NCI-H1436 treated with DMSO at 0.1 percent for 48 hours (cell line): ENCODE results near the gene NEK6.

Experiments
- DNase-seq: peaks from one replicate; lab custom pipeline; 2025; lab: John Stamatoyannopoulos, UW

The NEK6 gene

DNA sequence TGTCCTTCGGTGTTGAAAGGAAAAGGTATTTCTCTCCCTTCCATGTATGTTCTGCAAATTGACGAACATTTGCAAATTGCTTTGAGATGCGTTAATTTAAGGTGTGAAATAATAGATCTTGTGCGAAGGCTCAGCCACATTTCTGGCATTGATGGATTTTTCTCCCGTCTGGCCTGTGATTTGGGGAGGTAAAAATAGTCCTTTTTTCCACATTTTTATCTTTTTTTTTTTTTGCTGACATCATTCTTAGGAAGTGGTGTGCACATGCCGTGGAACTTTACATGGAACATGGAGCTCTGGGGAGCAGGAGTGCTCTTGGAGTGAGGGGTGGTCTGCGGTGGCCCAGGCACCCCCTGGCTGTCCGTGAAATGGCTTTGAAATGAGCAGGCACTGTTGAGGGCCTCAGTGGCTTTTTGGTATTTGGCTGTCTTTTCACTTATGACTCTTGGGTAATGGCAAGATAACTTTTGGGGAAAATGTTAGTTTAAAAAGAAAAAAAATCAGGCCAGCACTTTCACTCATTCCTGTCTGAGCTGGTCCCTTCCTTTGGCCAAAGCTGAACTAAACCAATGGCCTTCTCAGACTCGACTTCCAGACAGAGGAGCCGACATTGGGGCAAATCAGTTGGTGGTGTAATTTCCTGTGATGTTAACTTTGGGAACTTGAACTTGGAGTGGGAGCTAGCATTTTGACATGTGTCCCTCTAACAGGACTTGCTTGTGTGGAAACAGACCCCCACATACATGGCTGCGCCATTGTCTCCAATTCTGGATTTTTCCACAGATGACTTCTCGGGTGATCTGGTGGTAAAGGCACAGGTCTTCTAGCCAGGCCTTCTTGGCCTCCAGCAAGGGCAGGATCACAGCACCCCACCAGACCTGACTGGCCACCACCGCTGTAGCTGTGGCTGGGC is 4.2 kb downstream of the NEK6 start:
- no peak for DNase-seq

DNA sequence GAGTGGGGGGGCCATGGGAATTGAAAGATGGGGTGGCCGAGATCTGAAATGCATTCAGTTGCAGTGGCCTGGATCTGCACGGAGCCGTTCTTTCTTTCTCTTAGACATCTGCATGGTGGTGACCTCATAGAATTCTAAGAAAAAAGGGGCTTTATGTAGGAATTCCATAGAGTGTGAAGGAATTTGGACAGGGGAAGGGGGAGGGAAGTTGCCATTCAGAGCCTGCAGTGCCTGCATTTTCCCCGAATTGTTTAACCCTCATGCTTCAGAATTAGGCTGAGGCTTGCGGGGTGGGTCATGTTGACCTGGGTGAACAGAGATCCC is 4.9 kb downstream of the NEK6 start:
- no peak for DNase-seq

GRCh38 chr9:124263213-124263612 is 5.5 kb downstream of the NEK6 start:
- DNase-seq: no peak

DNA sequence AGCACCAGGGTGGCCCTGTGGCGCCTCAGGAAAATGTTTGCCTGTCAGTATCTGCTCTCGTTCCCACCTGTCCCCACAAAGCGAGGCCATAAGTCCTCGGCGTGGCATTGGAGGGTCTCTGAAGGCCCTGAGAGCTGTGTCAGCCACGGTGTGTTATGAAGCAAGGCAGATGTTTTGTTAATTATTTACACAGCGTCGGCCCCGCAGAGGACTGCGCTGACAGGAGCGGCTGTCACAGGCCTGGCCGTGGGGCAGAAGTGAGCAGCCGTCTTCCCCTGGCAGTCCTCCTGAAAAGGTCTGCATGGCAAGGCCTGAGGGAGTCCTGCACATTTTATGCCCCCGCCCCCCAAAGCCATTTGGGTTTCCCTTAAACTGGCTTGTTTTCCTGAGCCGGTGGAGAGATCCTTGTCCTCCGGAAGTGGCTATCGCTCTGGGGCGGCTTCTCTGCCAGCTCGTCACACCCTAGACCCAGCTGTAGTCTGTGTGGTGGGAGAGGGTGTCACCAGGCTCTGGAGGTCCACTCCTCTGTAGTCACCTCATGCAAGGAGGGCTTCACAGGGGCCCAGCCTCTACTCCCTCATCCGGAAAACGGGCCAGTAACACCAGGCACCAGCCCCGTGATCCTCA is 6.2 kb downstream of the NEK6 start:
- DNase-seq: no peak

GRCh38 chr9:124264823-124265233 is 7.1 kb downstream of the NEK6 start:
- DNase-seq: no peak

GRCh38 chr9:124265551-124265950 is 7.8 kb downstream of the NEK6 start:
- no peak for DNase-seq

GRCh38 chr9:124266139-124266825 is 8.5 kb downstream of the NEK6 start:
- no peak for DNase-seq

GRCh38 chr9:124266826-124267201 is 9.1 kb downstream of the NEK6 start:
- DNase-seq: no peak

GRCh38 chr9:124267271-124267807 is 9.6 kb downstream of the NEK6 start:
- DNase-seq: no peak

DNA sequence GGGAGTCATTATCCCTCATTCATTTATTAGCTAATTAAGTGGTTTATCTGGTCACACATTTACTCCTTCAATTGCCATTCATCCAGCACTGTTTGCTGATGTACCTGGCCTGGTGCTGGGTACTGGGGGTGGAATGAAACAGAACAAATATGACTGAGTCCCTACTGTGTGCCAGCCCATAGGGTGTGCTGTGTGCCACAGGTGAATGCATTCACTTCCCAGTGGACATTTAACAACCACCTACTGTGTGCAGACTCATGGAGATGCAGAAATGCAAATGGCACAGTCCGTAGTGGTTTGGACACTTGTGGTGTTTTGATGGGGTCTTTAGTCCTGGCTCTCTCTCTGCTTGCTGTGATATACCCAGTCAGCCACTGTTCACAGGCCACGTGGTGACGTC is 10.5 kb downstream of the NEK6 start:
- DNase-seq: no peak

GRCh38 chr9:124268661-124269060 is 10.9 kb downstream of the NEK6 start:
- DNase-seq: no peak

GRCh38 chr9:124269556-124269955 is 11.8 kb downstream of the NEK6 start:
- DNase-seq: no peak

DNA sequence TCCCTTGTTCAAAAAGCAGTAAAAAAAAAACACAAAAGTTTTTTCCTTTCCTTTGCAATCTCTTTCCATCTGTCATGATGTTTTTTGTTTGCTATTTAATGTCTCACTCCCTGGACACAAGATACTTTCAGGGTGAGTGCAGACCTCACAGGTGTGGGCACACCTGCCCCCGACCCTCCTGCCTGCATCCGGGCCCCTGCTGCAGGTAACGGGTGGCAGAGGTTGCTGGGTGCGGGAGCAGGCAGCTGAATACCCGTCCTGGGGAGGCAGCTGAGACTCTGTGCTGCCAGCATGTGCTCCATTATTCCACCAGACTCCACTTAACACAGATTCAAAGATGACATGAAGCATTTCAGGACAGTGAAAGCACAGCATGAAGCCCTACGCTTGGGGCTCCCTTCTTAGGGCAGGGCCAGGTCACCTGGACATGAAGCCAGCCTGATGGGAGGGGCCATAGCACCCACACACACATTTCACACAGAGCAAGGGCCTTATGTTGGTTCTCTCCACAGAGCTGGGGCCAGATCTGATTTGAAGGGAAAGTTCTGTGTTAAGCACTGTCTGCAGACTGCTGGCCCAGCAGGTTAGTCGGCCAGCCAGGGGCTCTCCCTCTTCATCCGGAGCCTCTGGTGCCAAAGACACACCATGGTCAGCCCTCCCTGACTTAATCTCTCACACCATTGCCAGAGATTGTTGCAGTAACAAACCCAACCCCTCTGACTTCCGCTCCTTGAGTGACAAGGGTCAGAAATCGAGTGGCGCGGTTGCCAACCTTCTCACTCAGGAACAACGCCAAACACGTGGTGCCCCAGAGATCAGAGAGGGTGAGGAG is 13.0 kb downstream of the NEK6 start:
- DNase-seq: no peak

- DNase-seq: no peak
Measured at GRCh38 chr9:124271660-124272059, 13.9 kb downstream of the NEK6 start.

- no peak for DNase-seq
Measured at GRCh38 chr9:124272118-124272517, 14.4 kb downstream of the NEK6 start.

GRCh38 chr9:124272979-124273378 is 15.2 kb downstream of the NEK6 start:
- no peak for DNase-seq

DNA sequence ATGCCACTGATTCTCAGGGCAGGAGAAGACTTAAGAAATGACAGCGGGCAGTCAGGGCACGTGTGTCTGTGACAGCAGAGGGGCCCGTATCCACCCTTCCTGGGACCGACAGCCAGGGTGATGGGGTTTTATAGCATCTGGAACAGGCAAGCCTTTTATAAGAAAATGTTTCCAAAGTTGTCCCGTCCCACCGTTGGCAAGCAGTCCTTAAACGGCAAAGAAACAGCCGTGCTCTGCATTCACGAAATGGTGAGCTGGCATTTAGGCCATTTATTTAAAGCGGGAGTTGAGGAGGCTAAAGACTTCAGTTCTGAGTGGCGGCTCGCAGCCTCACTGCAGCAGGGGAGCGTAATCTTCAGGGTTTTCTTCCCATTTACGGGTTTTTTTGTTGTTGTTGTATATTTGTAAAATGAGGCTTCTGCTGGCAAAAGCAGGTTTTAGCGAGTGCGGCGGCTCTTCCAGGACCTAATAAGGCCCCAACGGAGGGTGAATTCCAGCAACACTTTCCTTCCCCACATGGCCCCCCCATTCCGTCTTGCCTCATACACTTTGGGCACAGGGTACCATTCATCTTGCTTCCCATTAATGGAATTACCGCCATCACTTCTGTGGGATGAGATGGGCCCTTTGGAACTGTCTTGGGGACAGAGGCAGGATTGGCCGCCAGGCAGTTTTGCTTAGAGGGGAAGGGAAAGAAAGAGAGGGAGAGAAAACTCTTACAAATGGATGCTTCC is 15.8 kb downstream of the NEK6 start:
- DNase-seq: no peak

DNA sequence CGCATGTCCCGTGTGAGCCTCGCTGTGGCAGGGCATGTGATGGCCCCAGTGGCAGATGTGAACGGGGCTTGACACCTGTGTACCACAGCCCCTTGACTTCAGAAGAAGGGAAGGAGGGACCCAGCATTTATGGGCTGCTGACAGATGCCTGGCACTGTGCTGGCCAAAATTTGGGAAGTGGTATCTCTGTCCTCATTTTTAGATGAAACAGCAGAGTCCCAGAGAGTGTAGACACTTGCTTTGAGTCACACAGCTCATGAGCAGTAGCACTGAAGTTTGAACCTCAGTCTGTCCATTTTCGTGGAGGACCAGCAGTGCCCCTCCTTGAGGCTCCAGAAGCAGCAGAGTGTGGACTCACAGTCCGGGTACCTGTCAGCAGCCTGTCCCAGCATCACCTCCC is 16.5 kb downstream of the NEK6 start:
- DNase-seq: no peak

DNA sequence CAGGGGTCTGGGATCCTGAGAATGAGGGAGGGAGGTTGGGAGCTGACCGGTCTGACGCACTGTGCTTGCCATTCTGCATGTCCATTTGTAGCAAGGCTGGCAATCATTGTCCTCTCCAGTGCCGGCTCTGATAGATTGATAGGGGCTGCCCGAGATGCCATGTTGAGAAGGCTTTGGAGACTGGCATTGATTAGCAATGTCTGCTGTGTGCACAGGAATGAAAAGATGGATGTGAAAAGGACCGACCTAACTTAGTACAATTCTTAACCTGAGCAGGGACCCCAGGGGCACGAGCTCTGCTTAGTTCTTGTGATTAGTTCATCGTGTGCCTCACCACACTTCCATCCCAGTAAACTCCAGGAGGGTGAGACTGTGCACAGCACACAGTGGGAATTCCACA is 17.0 kb downstream of the NEK6 start:
- no peak for DNase-seq

GRCh38 chr9:124277420-124277819 is 19.7 kb downstream of the NEK6 start:
- DNase-seq: no peak

- no peak for DNase-seq
Measured at GRCh38 chr9:124278054-124278540, 20.3 kb downstream of the NEK6 start.
